ENCODE data around the gene DCDC2C. TPM values are rescaled to one million over a fixed set of nuclear protein-coding genes. Genes with fewer than 3 reads are reported as not detected.
A peak's percentile ranks its signal among the peaks of the same experiment; 100 is the strongest.

The DCDC2C gene
- total and polyA plus RNA-seq, 2 donors (not counting 3 experiments of a cell fraction or from before 2014, with no cell fraction given), result not detected

DNA sequence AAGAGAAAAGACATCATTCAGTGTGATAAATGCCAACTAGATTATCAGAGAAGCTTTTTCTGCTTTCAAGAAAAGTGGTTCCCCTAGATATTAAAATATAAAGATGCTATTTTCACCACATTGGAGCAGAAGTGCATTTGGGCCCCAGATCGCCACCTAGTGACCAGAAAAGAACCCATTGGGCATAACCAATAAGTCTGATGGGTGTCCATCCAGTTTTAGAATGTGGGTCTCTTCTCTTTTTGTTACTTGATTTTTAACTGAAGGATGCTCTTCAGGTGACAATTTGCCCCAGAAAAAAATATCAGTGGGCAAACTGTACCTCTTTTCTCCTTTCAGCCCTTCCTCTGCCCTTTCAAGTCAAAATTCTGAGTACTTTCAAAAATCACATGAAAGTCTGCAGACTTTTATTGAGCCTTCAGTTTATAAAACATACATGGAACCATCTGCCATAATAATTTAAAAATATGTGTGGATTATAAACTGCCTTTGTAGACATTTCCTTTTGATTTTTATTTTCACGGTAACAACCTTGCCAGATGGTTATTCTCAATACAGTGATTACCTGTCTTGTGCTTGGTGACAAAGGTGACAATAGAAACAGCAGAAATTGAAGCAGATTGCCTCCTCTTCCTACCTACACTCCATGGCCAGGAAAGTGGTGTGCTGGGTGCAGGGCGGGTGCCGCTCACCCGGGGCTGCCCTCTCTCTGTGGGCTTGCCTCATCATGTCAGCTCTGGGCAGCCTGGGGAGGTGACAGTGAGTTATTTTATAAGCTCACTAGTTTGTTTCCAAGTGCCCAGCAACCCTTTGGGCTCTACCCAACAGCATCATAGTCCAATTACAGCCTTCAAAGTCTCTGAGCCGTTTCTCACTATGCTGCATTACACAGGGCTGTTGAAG, 124.5 kb downstream of the DCDC2C start:
- Histone ChIP-seq H3K79me2 (ENCODE audit: control insufficient read depth, insufficient read depth, low read length) (no peaks in the 10 kb centered on the region), H3K4me2 (ENCODE audit: insufficient read depth, low read length) (no peak overlapping the region), H3K9me1 (replicated peaks; ENCODE audit: control insufficient read depth, extremely low read depth, insufficient read depth, low read length) (no peaks in the 10 kb centered on the region), H3K9me3 (replicated peaks; ENCODE audit: control insufficient read depth, insufficient read depth, low read length) (peaks cover 2% of the 10 kb centered on the region), H3K4me1 (ENCODE audit: control insufficient read depth, extremely low read depth, insufficient read depth, low read length) (no peaks in the 10 kb centered on the region), H4K20me1 (replicated peaks; ENCODE audit: control insufficient read depth, extremely low read depth, insufficient read depth, low read length) (no peaks in the 10 kb centered on the region), H2AFZ (ENCODE audit: low read depth, low read length) (no peak overlapping the region), H3K36me3 (ENCODE audit: control insufficient read depth in 2 of 2, extremely low read depth in 1 of 2, insufficient read depth in 2 of 2, low read length in 2 of 2) (no peaks in the 10 kb centered on the region), H3K9ac (replicated peaks; ENCODE audit: extremely low read depth, insufficient read depth, low read length) (no peak overlapping the region), H3K4me3 (replicated peaks in 1 of 3; ENCODE audit: insufficient read depth in 1 of 3, low read depth in 1 of 3, low read length in 3 of 3) (no peak overlapping the region), H3K27me3 (ENCODE audit: control insufficient read depth in 2 of 2, insufficient read depth in 2 of 2, low read length in 2 of 2) (no peaks in the 10 kb centered on the region), H3K27ac (ENCODE audit: insufficient read depth, low read depth, low read length) (no peak overlapping the region)
- BruUV-seq (replicated peaks), result no TSS peak
- ChIA-PET POLR2A (no interaction called here), CTCF (interaction anchor here (2.7 kb wide), 1 partner anchor 99 kb away, joined by 17 read pairs; no protein-coding TSS in a partner anchor)
- TF ChIP-seq JUN (IDR thresholded peaks at IDR 0.05; ENCODE audit: borderline replicate concordance, insufficient read depth, insufficient read length, low read depth) (no peak), POLR2A (IDR thresholded peaks at IDR 0.05; ENCODE audit: low read depth, low read length) (no peak)
- TF ChIP-seq, protein P1, sequence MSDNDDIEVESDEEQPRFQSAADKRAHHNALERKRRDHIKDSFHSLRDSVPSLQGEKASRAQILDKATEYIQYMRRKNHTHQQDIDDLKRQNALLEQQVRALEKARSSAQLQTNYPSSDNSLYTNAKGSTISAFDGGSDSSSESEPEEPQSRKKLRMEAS (IDR thresholded peaks at IDR 0.05; ENCODE audit: insufficient read depth, insufficient read length), result no peak
- TF ChIP-seq, protein P2, sequence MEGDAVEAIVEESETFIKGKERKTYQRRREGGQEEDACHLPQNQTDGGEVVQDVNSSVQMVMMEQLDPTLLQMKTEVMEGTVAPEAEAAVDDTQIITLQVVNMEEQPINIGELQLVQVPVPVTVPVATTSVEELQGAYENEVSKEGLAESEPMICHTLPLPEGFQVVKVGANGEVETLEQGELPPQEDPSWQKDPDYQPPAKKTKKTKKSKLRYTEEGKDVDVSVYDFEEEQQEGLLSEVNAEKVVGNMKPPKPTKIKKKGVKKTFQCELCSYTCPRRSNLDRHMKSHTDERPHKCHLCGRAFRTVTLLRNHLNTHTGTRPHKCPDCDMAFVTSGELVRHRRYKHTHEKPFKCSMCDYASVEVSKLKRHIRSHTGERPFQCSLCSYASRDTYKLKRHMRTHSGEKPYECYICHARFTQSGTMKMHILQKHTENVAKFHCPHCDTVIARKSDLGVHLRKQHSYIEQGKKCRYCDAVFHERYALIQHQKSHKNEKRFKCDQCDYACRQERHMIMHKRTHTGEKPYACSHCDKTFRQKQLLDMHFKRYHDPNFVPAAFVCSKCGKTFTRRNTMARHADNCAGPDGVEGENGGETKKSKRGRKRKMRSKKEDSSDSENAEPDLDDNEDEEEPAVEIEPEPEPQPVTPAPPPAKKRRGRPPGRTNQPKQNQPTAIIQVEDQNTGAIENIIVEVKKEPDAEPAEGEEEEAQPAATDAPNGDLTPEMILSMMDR (IDR thresholded peaks at IDR 0.05; ENCODE audit: extremely low read depth in 1 of 2, insufficient read depth in 1 of 2, low read depth in 1 of 2, low read length in 2 of 2), result peak; percentile 22 to 49
- DNase-seq (ENCODE audit: low read depth, low spot score) (no peak), FAIRE-seq (no peak)
- dilution Hi-C loops (cut with MboI; ENCODE audit: extremely low pct_ligation_motif_present, low sequenced_read_pairs) (no loop called here), intact Hi-C loops (cut with micrococcal nuclease) (loop anchor here (1.0 kb wide), 1 partner anchor 100 kb away; no protein-coding TSS in a partner anchor)
